Measurements from ENCODE around the gene STOML1. TPM values are rescaled to one million over a fixed set of nuclear protein-coding genes. Genes with fewer than 3 reads are reported as not detected.

The STOML1 gene
- total and polyA plus RNA-seq, 10 of the 15 experiments (the other 5 are each of a cell fraction or from before 2014, with no cell fraction given), result 0.14 to 13.6 (median 8.3) TPM

DNA sequence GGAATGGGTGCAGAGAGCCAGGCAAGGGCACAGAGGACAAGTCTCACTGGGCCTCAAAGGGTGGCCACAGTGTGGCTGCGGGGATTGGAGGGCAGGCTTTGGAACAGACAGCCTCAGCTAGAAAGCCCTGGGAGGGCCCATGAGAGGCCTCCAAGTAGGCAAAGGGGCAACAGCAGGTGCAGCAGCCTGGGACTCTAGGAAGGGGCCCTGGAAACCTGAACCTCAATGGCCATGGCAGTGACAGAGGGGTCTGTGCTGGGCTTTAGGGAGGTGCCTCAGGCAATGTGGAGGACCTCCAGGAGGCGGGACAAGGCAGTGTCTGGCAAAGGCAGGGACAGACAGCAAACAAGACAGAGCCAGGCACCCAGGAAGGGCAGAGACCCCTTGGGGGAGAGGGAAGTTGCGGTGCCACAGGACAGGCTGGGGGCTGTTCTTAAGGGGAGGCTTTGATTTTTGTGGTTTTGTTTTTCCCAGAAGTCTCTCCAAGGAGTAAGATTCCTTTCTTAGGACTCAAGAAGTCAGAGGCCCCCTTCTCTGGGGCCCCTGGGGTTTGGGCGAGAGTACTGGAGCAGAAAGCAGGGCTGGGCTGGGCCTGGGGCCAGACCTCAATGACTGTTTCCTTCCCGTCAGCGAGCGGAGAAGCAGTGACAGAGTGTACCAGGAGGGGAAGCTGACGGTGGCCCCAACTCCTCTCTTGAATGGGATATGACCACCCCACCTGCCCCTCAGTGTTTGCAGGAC, 9.7 kb downstream of the STOML1 start (continued):
- TF ChIP-seq ZNF592 (IDR thresholded peaks at IDR 0.05) (no peak), SMAD5 (IDR thresholded peaks at IDR 0.05; ENCODE audit: low read depth) (no peak), SKIL (IDR thresholded peaks at IDR 0.05; ENCODE audit: low read depth, poor library complexity, severe bottlenecking) (no peak), IKZF1 (conservative IDR thresholded peaks at IDR 0.05) (0 out of 2 replicates have a peak, but pooled peaks have one; percentile 12), CREM (IDR thresholded peaks at IDR 0.05; ENCODE audit: low read depth) (peak; percentile 62; the same call in 1 of the 2 replicates), IKZF2 (IDR thresholded peaks at IDR 0.05) (peak in 1 of 2 experiments; percentile 24; a peak in 1 of 4 replicates), FOXM1 (IDR thresholded peaks at IDR 0.05; ENCODE audit: low read depth, low read length) (no peak), ZSCAN29 (IDR thresholded peaks at IDR 0.05) (no peak), LARP7 (IDR thresholded peaks at IDR 0.05) (0 out of 2 replicates have a peak, but pooled peaks have one; percentile 40), ZNF207 (IDR thresholded peaks at IDR 0.05; ENCODE audit: borderline replicate concordance) (no peak), ESRRA (IDR thresholded peaks at IDR 0.05; ENCODE audit: low read length) (no peak), BCL11A (IDR thresholded peaks at IDR 0.05; ENCODE audit: low read depth, low read length) (peak; percentile 25; the same call in 1 of the 2 replicates), MTA2 (IDR thresholded peaks at IDR 0.05; ENCODE audit: low read depth) (no peak), HDAC2 (IDR thresholded peaks at IDR 0.05) (no peak), FOS (IDR thresholded peaks at IDR 0.05; ENCODE audit: borderline replicate concordance, extremely low read depth, insufficient read length) (no peak), POLR2AphosphoS5 (IDR thresholded peaks at IDR 0.05; ENCODE audit: low read length) (peak; percentile 45; the same call in 1 of the 2 replicates), NR2F1 (conservative IDR thresholded peaks at IDR 0.05) (no peak), RAD51 (IDR thresholded peaks at IDR 0.05) (no peak), POU2F2 (IDR thresholded peaks at IDR 0.05; ENCODE audit: borderline replicate concordance, low read depth, low read length) (no peak), RELB (IDR thresholded peaks at IDR 0.05; ENCODE audit: low read depth) (no peak), TAF1 (IDR thresholded peaks at IDR 0.05; ENCODE audit: borderline replicate concordance, low read depth, low read length) (peak; percentile 21; the same call in 1 of the 2 replicates), TBL1XR1 (IDR thresholded peaks at IDR 0.05; ENCODE audit: low read depth, low read length) (no peak), NR2C1 (IDR thresholded peaks at IDR 0.05) (no peak), CEBPB (IDR thresholded peaks at IDR 0.05; ENCODE audit: borderline replicate concordance in 1 of 2, low read depth in 2 of 2, low read length in 2 of 2) (no peak)
- TF ChIP-seq, protein P1, sequence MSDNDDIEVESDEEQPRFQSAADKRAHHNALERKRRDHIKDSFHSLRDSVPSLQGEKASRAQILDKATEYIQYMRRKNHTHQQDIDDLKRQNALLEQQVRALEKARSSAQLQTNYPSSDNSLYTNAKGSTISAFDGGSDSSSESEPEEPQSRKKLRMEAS (IDR thresholded peaks at IDR 0.05; ENCODE audit: low read depth, low read length), result no peak
